RWPE2 (cell line): ENCODE measurements around the gene TMIGD3.

Experiments
- ATAC-seq: fragments of 200-7000 bp; cut with Tn5 transposase; 3 replicates; pipeline ENCODE4 v1.9.1; 2021; ENCODE audit warnings: low read depth
- DNase-seq: peaks from one replicate; pipeline ENCODE4 v3.0.0-alpha.2; 2020; ENCODE audit warnings: low spot score
- H3K27ac ChIP-seq: fragments of 450-650 bp; 2 replicates; pipeline ENCODE4 v1.5.1; 2017; ENCODE audit warnings: mild to moderate bottlenecking; ENCODE audit not compliant: poor library complexity, severe bottlenecking
- H3K27me3 ChIP-seq: fragments of 250-450 bp; sonication (Bioruptor Pico); 2 replicates; pipeline ENCODE4 v1.5.1; 2021; ENCODE audit warnings: mild to moderate bottlenecking, moderate library complexity; ENCODE audit not compliant: insufficient read depth, poor library complexity, severe bottlenecking
- H3K36me3 ChIP-seq: fragments of 250-450 bp; sonication (Bioruptor Pico); 2 replicates; pipeline ENCODE4 v1.5.1; 2020; ENCODE audit warnings: low read depth, mild to moderate bottlenecking, moderate library complexity
- H3K4me1 ChIP-seq: fragments of 250-450 bp; sonication (Bioruptor Pico); 2 replicates; pipeline ENCODE4 v1.5.1; 2021; ENCODE audit warnings: mild to moderate bottlenecking, moderate library complexity; ENCODE audit not compliant: insufficient read depth, poor library complexity, severe bottlenecking
- H3K4me3 ChIP-seq: fragments of 250-450 bp; sonication (Bioruptor Pico); 2 replicates; pipeline ENCODE4 v1.5.1; 2021; ENCODE audit warnings: mild to moderate bottlenecking, moderate library complexity; ENCODE audit not compliant: severe bottlenecking
- H3K9me3 ChIP-seq: fragments of 250-450 bp; sonication (Bioruptor Pico); 2 replicates; pipeline ENCODE4 v1.5.1; 2021; ENCODE audit warnings: mild to moderate bottlenecking, moderate library complexity; ENCODE audit not compliant: severe bottlenecking
- TF ChIP-seq, protein P1 (sequence below): fragments of 450-650 bp; IDR thresholded peaks from one replicate; pipeline ENCODE4 v1.5.1; 2017; ENCODE audit warnings: mild to moderate bottlenecking, moderate library complexity; ENCODE audit not compliant: poor library complexity, severe bottlenecking

Gene TMIGD3

DNA sequence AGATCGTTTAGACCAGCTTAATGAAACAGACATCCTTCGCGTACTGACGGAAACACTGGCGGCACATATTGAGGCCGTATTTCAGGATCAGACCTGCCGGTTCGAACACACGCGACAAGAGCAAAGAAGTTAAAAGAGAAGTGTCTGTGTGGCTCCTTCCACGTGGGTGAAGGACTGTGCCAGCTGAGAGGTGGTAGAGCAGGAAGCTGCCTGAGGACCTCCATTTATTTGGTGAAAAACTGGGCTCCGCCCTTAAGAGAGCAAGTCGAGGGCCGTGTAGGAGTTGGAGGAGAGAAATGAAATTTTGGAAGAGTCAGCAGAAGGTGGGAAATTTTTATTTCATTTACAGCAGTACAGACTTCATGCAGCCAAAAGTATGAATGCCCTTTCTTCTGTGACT lies 38.8 kb upstream of the TMIGD3 start:
- Histone ChIP-seq H3K27me3 (no peaks in the 10 kb centered on the region), H3K4me1 (peaks cover 24% of the 10 kb centered on the region), H3K36me3 (no peaks in the 10 kb centered on the region), H3K9me3 (no peaks in the 10 kb centered on the region), H3K4me3 (peak overlapping the region; percentile 20), H3K27ac (peak overlapping the region; percentile 79)
- DNase-seq: no peak
- TF ChIP-seq, protein P1, sequence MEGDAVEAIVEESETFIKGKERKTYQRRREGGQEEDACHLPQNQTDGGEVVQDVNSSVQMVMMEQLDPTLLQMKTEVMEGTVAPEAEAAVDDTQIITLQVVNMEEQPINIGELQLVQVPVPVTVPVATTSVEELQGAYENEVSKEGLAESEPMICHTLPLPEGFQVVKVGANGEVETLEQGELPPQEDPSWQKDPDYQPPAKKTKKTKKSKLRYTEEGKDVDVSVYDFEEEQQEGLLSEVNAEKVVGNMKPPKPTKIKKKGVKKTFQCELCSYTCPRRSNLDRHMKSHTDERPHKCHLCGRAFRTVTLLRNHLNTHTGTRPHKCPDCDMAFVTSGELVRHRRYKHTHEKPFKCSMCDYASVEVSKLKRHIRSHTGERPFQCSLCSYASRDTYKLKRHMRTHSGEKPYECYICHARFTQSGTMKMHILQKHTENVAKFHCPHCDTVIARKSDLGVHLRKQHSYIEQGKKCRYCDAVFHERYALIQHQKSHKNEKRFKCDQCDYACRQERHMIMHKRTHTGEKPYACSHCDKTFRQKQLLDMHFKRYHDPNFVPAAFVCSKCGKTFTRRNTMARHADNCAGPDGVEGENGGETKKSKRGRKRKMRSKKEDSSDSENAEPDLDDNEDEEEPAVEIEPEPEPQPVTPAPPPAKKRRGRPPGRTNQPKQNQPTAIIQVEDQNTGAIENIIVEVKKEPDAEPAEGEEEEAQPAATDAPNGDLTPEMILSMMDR: no peak
- peak; percentile 40 for ATAC-seq

DNA sequence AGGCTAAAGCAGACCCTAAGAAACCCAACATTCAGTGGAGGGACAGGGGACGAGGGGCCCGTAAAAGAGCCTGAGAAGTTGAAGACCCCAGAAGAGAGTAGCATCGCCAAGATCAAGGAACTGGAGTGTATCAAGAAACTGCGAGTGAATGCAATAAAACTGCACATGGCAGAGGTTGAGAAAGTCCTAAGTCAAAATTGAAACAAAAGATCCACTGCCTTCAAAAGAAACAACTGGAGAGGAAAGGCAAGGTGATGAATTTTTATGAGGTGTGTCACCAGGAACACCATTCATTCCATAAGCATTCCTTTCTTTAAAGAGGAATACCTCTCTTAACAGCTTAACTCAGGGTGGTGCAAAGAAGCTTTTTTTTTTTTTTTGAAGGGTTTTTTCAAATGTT lies 38.3 kb upstream of the TMIGD3 start:
- H3K27ac ChIP-seq: peak overlapping the region; percentile 79
- peak overlapping the region; percentile 20 for H3K4me3 ChIP-seq
- H3K36me3 ChIP-seq: no peaks in the 10 kb centered on the region
- no peaks in the 10 kb centered on the region for H3K27me3 ChIP-seq
- H3K9me3 ChIP-seq: no peaks in the 10 kb centered on the region
- ATAC-seq: peak; percentile 88
- H3K4me1 ChIP-seq: peaks cover 24% of the 10 kb centered on the region
- TF ChIP-seq, protein P1: no peak
- DNase-seq: no peak

DNA sequence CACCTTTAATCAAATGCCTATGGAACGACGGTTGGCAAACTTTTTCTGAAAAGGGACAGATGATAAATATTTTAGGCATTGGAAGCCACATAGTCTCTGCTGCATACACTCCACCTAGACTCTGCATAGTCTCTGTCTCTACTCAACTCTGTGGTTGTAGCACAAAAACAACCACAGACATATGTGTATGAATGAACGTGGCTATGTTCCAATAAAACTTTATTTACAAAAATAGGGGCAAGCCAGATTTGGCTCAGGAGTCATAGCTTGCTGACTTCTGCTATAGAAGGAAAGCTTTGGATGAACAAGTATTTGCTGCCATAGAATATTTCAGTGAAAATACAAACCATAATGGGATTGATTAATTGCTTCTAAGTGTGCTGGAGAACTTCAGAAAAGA lies 37.5 kb upstream of the TMIGD3 start:
- H3K4me1 ChIP-seq: peaks cover 24% of the 10 kb centered on the region
- peak overlapping the region; percentile 79 for H3K27ac ChIP-seq
- DNase-seq (no peak), ATAC-seq (no peak)
- H3K9me3 ChIP-seq: no peaks in the 10 kb centered on the region
- H3K4me3 ChIP-seq: no peak overlapping the region
- H3K27me3 ChIP-seq: no peaks in the 10 kb centered on the region
- TF ChIP-seq, protein P1: no peak
- H3K36me3 ChIP-seq: no peaks in the 10 kb centered on the region

DNA sequence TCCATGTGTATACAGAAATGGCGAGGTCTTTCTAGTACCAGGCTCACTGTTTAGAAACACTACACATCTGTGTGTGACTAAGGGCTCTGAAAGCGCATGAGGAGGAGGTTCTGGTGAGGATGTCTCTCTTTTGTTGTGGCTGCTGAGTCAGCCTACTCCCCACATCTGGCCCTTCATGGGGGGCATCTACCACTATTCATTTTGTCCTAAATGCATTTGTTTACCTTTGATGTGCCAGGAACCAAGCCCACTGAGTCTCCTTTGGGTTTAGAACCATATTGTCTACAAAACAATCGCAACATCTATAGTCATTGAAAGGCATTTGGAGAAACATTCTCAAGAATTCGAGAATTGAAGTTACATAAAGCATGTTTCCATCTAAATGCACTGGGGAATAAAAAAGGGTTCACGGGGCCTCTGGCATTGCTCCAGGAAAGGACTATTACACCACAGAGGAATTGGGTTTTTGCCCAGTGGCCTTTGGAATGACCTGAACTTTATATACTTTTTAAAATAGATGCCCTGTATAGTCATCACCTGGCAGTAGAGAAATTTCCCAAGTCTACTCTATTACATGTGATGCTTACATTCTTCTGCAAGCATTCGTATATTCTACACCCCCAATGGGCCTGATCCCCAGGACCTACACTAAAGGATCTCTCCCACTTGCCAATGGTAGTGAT lies 35.1 kb upstream of the TMIGD3 start:
- Histone ChIP-seq H3K4me1 (peaks cover 24% of the 10 kb centered on the region), H3K27ac (peak overlapping the region; percentile 41), H3K9me3 (no peaks in the 10 kb centered on the region), H3K4me3 (no peak overlapping the region), H3K36me3 (no peaks in the 10 kb centered on the region), H3K27me3 (no peaks in the 10 kb centered on the region)
- DNase-seq: no peak
- TF ChIP-seq, protein P1: no peak
- peak; percentile 61 for ATAC-seq
